H9 (cell line): ENCODE data around the gene POFUT2. TPM values are rescaled to one million over a fixed set of nuclear protein-coding genes. Genes with fewer than 3 reads are reported as not detected.

Source experiments
- DNase-seq: peaks from one replicate; pipeline ENCODE4 v3.0.0-alpha.2; 2017
- H2AFZ ChIP-seq: one replicate; pipeline ENCODE4 v1.6.1; 2013; ENCODE audit warnings: mild to moderate bottlenecking, low read length, control low read depth, moderate library complexity
- H2AK5ac ChIP-seq: 2 replicates; pipeline ENCODE4 v1.6.1; 2013; ENCODE audit warnings: low read length, control low read depth, mixed read lengths; ENCODE audit not compliant: insufficient read length
- H2BK120ac ChIP-seq: one replicate; pipeline ENCODE4 v1.6.1; 2013; ENCODE audit warnings: low read depth, mild to moderate bottlenecking, low read length, control low read depth, inconsistent platforms; ENCODE audit not compliant: poor library complexity, severe bottlenecking
- H2BK12ac ChIP-seq: 2 replicates; pipeline ENCODE4 v1.6.1; 2013; ENCODE audit warnings: low read length, control low read depth, mixed read lengths, low read depth; ENCODE audit not compliant: insufficient read length
- H2BK15ac ChIP-seq: 2 replicates; pipeline ENCODE4 v1.6.1; 2013; ENCODE audit warnings: low read depth, low read length, control low read depth
- H2BK20ac ChIP-seq: one replicate; pipeline ENCODE4 v1.6.1; 2013; ENCODE audit warnings: low read depth, mild to moderate bottlenecking, low read length, control low read depth, inconsistent platforms; ENCODE audit not compliant: poor library complexity, severe bottlenecking
- H2BK5ac ChIP-seq: 2 replicates; pipeline ENCODE4 v1.6.1; 2013; ENCODE audit warnings: low read length, control low read depth, mixed read lengths; ENCODE audit not compliant: insufficient read length
- H3K14ac ChIP-seq: 2 replicates; pipeline ENCODE4 v1.6.1; 2013; ENCODE audit warnings: low read length, control low read depth; ENCODE audit not compliant: insufficient read depth
- H3K18ac ChIP-seq: 2 replicates; pipeline ENCODE4 v1.6.1; 2013; ENCODE audit warnings: low read depth, mild to moderate bottlenecking, mixed read lengths, low read length, control low read depth; ENCODE audit not compliant: insufficient read length
- H3K23ac ChIP-seq: 2 replicates; pipeline ENCODE4 v1.6.1; 2013; ENCODE audit warnings: low read length, control low read depth, mixed read lengths, low read depth; ENCODE audit not compliant: insufficient read length
- H3K23me2 ChIP-seq: 2 replicates; pipeline ENCODE4 v1.6.1; 2013; ENCODE audit warnings: low read depth, mild to moderate bottlenecking, mixed read lengths, low read length, control low read depth; ENCODE audit not compliant: insufficient read length, poor library complexity, severe bottlenecking
- H3K27ac ChIP-seq: 2 replicates; pipeline ENCODE4 v1.5.1; 2013; ENCODE audit warnings: low read length, control low read depth, mixed read lengths, low read depth; ENCODE audit not compliant: insufficient read length
- H3K27me3 ChIP-seq: 2 replicates; pipeline ENCODE4 v1.6.1; 2013; ENCODE audit warnings: low read length, control low read depth, inconsistent platforms; ENCODE audit not compliant: insufficient read depth
- H3K4ac ChIP-seq: 2 replicates; pipeline ENCODE4 v1.6.1; 2013; ENCODE audit warnings: low read depth, mild to moderate bottlenecking, control low read depth, inconsistent platforms, low read length, moderate library complexity
- H3K4me1 ChIP-seq: 2 replicates; pipeline ENCODE4 v1.6.1; 2013; ENCODE audit warnings: low read length, control low read depth, inconsistent platforms; ENCODE audit not compliant: insufficient read depth
- H3K4me2 ChIP-seq: 2 replicates; pipeline ENCODE4 v1.6.1; 2013; ENCODE audit warnings: low read length, control low read depth, mixed read lengths; ENCODE audit not compliant: insufficient read length, insufficient read depth
- H3K56ac ChIP-seq: 2 replicates; pipeline ENCODE4 v1.6.1; 2013; ENCODE audit warnings: low read depth, mild to moderate bottlenecking, mixed read lengths, low read length, control low read depth; ENCODE audit not compliant: insufficient read length
- H3K79me1 ChIP-seq: 2 replicates; pipeline ENCODE4 v1.6.1; 2013; ENCODE audit warnings: low read depth, mild to moderate bottlenecking, moderate library complexity, low read length, control low read depth, inconsistent platforms; ENCODE audit not compliant: insufficient read depth, poor library complexity, severe bottlenecking
- H3K79me2 ChIP-seq: 2 replicates; pipeline ENCODE4 v1.6.1; 2013; ENCODE audit warnings: low read length, control low read depth, inconsistent platforms; ENCODE audit not compliant: insufficient read depth
- H3K9ac ChIP-seq: 2 replicates; pipeline ENCODE4 v1.6.1; 2013; ENCODE audit warnings: low read length, control low read depth, mixed read lengths; ENCODE audit not compliant: insufficient read length; ENCODE audit errors: extremely low read depth
- H3K9me3 ChIP-seq: one replicate; pipeline ENCODE4 v1.6.1; 2013; ENCODE audit warnings: low read depth, low read length, inconsistent platforms; ENCODE audit not compliant: control insufficient read depth
- H3T11ph ChIP-seq: one replicate; pipeline ENCODE4 v1.6.1; 2013; ENCODE audit warnings: mild to moderate bottlenecking, low read length, control low read depth, inconsistent platforms
- H4K20me1 ChIP-seq: one replicate; pipeline ENCODE4 v1.6.1; 2013; ENCODE audit not compliant: control insufficient read depth, insufficient read length, insufficient read depth
- H4K5ac ChIP-seq: 2 replicates; pipeline ENCODE4 v1.6.1; 2013; ENCODE audit warnings: low read depth, mild to moderate bottlenecking, mixed read lengths, low read length, control low read depth; ENCODE audit not compliant: insufficient read length
- H4K8ac ChIP-seq: replicated peaks from 2 replicates; pipeline ENCODE4 v1.6.1; 2013; ENCODE audit warnings: low read length, control low read depth, mixed read lengths, low read depth; ENCODE audit not compliant: insufficient read length
- H4K91ac ChIP-seq: 2 replicates; pipeline ENCODE4 v1.6.1; 2013; ENCODE audit warnings: low read depth, mild to moderate bottlenecking, moderate library complexity, mixed read lengths, low read length, control low read depth; ENCODE audit not compliant: insufficient read length
- H3K27ac Mint-ChIP-seq, 3 experiments: 2 replicates in 2 of 3; 3 replicates in 1 of 3; pipeline ENCODE4 v1.8.0; 2020 to 2021; ENCODE audit warnings: mixed read lengths in 3 of 3, mild to moderate bottlenecking in 1 of 3, moderate library complexity in 1 of 3
- H3K27me3 Mint-ChIP-seq: 2 replicates; pipeline ENCODE4 v1.8.0; 2021; ENCODE audit warnings: low read depth, mild to moderate bottlenecking, moderate library complexity, mixed read lengths
- H3K36me3 Mint-ChIP-seq, 3 experiments: 2 replicates in 2 of 3; 3 replicates in 1 of 3; pipeline ENCODE4 v1.8.0; 2020 to 2021; ENCODE audit warnings: low read depth in 3 of 3, mixed read lengths in 3 of 3; ENCODE audit not compliant: insufficient read depth in 1 of 3
- H3K4me1 Mint-ChIP-seq, 2 experiments: 2 replicates each; pipeline ENCODE4 v1.8.0; 2020; ENCODE audit warnings: mixed read lengths in 2 of 2
- H3K4me3 Mint-ChIP-seq, 2 experiments: 2 replicates in 1 of 2; 3 replicates in 1 of 2; pipeline ENCODE4 v1.8.0; 2020 to 2021; ENCODE audit warnings: mild to moderate bottlenecking in 2 of 2, mixed read lengths in 2 of 2, moderate library complexity in 1 of 2
- H3K9me3 Mint-ChIP-seq, 2 experiments: 2 replicates in 1 of 2; 3 replicates in 1 of 2; pipeline ENCODE4 v1.8.0; 2020; ENCODE audit warnings: mild to moderate bottlenecking in 2 of 2, mixed read lengths in 2 of 2, moderate library complexity in 1 of 2
- WGBS: extraction: QIAGEN DNeasy Blood & Tissue Kit; methylation state at CpG from one replicate; pipeline ENCODE4 v1.1.7; 2013; ENCODE audit warnings: missing lambda C conversion rate, low lambda C conversion rate, mixed read lengths; ENCODE audit not compliant: insufficient read length; ENCODE audit errors: extremely low coverage; 5-methylcytosine and 5-hydroxymethylcytosine counted together
- total RNA-seq: library from RNA; stranded (reverse); gene quantifications from 2 replicates; pipeline ENCODE4 v1.2.1, GENCODE V29; 2021
- TF ChIP-seq, protein P1 (sequence below): fragments of 200-600 bp; sonication (generic); conservative IDR thresholded peaks from 3 replicates; pipeline ENCODE4 v1.8.0; 2021; ENCODE audit warnings: antibody characterized with exemption, mild to moderate bottlenecking

Gene POFUT2
- total RNA-seq, 1 experiment from 2014 or later: 34.8 TPM

DNA sequence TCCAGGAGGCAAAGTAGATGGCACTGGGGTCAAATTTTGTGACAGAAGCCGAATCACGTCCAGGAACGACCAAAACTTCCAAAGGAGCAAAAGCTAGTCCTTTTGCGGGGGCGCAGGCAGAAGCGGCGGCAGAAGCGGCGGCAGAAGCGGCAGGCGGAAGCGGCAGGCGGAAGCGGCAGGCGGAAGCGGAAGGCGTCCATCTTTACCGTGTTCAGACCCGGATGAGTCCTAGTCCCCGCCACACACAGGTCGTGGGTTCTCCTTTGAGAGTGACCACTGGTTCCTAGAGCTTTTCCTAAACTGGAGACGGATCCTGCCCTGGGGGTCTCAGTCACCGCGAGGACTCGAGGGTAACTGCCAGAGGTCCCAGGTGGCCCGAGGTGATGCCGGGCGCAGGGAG is 53.6 kb downstream of the POFUT2 start:
- Histone ChIP-seq H4K20me1 (no peaks in the 10 kb centered on the region), H3K4me2 (no peak overlapping the region), H3K27ac (no peak overlapping the region), H2AFZ (no peak overlapping the region), H3K9me3 (no peaks in the 10 kb centered on the region), H2BK15ac (no peak overlapping the region), H3K14ac (no peak overlapping the region), H3K23ac (no peak overlapping the region), H2BK120ac (no peak overlapping the region), H2AK5ac (no peak overlapping the region), H4K8ac (no peak overlapping the region), H2BK20ac (no peak overlapping the region), H3K27me3 (no peaks in the 10 kb centered on the region), H2BK5ac (no peak overlapping the region), H4K91ac (no peak overlapping the region), H3K23me2 (no peaks in the 10 kb centered on the region), H3K79me2 (no peaks in the 10 kb centered on the region), H3K9ac (no peak overlapping the region), H3K18ac (no peak overlapping the region), H3K56ac (no peak overlapping the region), H2BK12ac (no peak overlapping the region), H3K4me1 (no peaks in the 10 kb centered on the region), H4K5ac (no peak overlapping the region), H3K79me1 (no peaks in the 10 kb centered on the region), H3T11ph (no peak overlapping the region), H3K4ac (no peak overlapping the region)
- H3K27ac Mint-ChIP-seq: no peak overlapping the region
- no peaks in the 10 kb centered on the region for H3K27me3 Mint-ChIP-seq
- H3K9me3 Mint-ChIP-seq: peaks cover 9% of the 10 kb centered on the region in 2 experiments
- H3K36me3 Mint-ChIP-seq: 0 out of 7 replicates have a peak, but pooled peaks cover 0 to 4% (median 0%) of the 10 kb centered on the region in 3 experiments
- H3K4me3 Mint-ChIP-seq: no peak overlapping the region
- no peaks in the 10 kb centered on the region for H3K4me1 Mint-ChIP-seq
- TF ChIP-seq, protein P1, sequence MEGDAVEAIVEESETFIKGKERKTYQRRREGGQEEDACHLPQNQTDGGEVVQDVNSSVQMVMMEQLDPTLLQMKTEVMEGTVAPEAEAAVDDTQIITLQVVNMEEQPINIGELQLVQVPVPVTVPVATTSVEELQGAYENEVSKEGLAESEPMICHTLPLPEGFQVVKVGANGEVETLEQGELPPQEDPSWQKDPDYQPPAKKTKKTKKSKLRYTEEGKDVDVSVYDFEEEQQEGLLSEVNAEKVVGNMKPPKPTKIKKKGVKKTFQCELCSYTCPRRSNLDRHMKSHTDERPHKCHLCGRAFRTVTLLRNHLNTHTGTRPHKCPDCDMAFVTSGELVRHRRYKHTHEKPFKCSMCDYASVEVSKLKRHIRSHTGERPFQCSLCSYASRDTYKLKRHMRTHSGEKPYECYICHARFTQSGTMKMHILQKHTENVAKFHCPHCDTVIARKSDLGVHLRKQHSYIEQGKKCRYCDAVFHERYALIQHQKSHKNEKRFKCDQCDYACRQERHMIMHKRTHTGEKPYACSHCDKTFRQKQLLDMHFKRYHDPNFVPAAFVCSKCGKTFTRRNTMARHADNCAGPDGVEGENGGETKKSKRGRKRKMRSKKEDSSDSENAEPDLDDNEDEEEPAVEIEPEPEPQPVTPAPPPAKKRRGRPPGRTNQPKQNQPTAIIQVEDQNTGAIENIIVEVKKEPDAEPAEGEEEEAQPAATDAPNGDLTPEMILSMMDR: no peak
- WGBS: no CpG with 5 or more reads among the region's 28 CpGs
- DNase-seq: no peak
